SH-SY5Y (cell line): Measurements from ENCODE around the gene TRPM3.

ENCODE experiments used
- GATA2 ChIP-seq: IDR thresholded peaks from 2 replicates; pipeline ENCODE4 v1.6.1; 2011; ENCODE audit warnings: mild to moderate bottlenecking, low read depth, low read length
- GATA3 ChIP-seq: IDR thresholded peaks from 2 replicates; pipeline ENCODE4 v1.6.1; 2011; ENCODE audit warnings: low read depth, mild to moderate bottlenecking, low read length, moderate library complexity

- TF ChIP-seq GATA3 (no peak), GATA2 (no peak)
Observed at GRCh38 chr9:71076096-71076495, 45.3 kb downstream of the TRPM3 start.
